ENCODE data around the gene HMCN2.
"Not testable (repeated sequence)": the region's sequence is repeated elsewhere in the genome, so short reads cannot be mapped to it uniquely, and the experiment has no call there.

The HMCN2 gene

DNA sequence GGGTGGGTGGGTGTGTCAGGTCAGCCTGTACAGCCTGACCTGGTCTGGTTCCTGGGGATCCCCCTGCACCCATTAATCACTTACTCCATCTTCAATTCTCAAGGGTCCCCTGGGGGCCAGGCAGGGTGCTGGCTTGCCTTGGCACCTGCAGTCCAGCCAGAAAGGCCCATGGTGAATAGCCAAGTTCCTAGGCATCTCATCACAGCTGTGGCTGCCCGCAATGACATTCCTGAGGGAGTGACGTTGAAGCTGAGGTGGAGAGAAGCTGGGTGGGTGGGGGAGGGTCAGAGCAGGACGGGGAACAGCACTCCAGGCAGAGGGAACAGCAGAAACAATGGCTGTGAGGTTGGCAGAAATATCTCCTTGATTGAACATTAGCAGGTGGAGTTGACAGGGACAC, 10.6 kb downstream of the HMCN2 start:
- TF ChIP-seq, protein P1, sequence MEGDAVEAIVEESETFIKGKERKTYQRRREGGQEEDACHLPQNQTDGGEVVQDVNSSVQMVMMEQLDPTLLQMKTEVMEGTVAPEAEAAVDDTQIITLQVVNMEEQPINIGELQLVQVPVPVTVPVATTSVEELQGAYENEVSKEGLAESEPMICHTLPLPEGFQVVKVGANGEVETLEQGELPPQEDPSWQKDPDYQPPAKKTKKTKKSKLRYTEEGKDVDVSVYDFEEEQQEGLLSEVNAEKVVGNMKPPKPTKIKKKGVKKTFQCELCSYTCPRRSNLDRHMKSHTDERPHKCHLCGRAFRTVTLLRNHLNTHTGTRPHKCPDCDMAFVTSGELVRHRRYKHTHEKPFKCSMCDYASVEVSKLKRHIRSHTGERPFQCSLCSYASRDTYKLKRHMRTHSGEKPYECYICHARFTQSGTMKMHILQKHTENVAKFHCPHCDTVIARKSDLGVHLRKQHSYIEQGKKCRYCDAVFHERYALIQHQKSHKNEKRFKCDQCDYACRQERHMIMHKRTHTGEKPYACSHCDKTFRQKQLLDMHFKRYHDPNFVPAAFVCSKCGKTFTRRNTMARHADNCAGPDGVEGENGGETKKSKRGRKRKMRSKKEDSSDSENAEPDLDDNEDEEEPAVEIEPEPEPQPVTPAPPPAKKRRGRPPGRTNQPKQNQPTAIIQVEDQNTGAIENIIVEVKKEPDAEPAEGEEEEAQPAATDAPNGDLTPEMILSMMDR (conservative IDR thresholded peaks at IDR 0.05; ENCODE audit: control insufficient read depth, insufficient read depth, low read depth, low read length): no peak
- H3K4me3 ChIP-seq (ENCODE audit: control insufficient read depth, low read depth, low read length): no peak overlapping the region
- peak; percentile 14 for DNase-seq (ENCODE audit: low read depth)

DNA sequence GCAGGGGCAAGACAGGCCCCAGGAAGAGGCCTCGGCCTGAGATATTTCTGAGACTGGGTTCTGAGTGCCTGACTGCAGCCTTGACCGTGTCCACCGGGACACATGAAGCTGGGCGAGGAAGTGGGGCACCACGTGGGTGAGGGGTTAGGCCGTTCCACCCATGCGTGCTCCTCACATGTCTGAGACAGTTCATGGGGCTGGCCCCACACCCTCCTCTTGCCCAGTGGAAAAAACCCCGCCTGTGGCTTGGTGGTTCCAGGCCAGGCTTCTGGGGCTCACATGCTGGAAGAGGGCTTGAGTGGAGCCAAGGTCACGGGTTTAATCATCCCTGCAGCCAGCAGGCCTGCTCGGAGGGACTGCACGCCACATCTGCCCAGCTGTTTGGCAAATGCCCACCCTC, 11.4 kb downstream of the HMCN2 start:
- DNase-seq (ENCODE audit: low read depth): no peak
- H3K4me3 ChIP-seq (ENCODE audit: control insufficient read depth, low read depth, low read length): no peak overlapping the region
- TF ChIP-seq, protein P1 (conservative IDR thresholded peaks at IDR 0.05; ENCODE audit: control insufficient read depth, insufficient read depth, low read depth, low read length): no peak

DNA sequence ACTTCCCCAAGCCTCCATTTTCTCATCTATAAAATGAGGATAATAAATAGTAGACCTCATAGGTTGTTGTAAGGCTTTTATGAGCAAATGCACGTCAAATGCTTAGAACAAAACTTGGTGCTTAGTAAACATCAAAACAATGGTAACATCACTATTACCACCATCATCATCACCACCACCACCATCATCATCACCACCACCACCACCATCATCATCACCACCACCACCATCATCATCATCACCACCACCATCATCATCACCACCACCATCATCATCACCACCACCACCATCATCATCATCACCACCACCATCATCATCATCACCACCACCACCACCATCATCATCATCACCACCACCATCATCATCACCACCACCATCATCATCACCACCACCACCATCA, 12.0 kb downstream of the HMCN2 start:
- H3K4me3 ChIP-seq (ENCODE audit: control insufficient read depth, low read depth, low read length); DNase-seq (ENCODE audit: low read depth): not testable (repeated sequence)

DNA sequence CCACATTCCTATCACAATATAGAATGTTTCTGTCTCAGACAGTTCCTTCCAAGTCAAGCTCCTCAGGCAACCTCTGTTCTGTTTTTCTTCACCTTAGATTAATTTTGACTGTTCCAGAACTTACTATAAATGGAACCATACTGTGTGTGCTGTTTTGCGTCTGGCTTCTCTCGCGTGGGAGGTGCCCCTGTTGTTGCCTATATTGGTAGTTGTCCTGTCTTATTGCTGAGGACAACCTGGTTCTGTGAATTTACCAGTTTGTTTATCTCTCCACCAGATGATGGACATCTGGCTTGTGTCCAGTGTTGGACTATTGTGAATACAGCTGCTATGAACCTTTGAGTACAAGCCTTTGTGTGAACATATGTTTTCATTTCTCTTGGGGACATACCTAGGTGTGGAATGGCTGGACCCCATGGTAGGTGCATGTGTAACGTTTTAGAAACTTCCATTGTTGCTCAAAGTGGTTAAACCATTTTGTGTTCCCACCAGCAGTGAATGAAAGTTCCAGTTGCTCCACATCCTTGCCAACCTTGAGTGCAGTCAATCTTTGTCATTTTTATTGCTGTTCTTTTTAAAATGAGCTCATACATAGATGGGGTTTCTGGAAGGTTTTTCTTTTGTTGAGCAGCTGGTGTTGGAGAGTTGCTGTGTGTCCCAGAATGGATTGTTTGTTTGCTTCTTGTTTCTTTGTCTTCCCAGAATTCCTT, 18.1 kb downstream of the HMCN2 start:
- no peak for DNase-seq (ENCODE audit: low read depth)
- TF ChIP-seq, protein P1 (conservative IDR thresholded peaks at IDR 0.05; ENCODE audit: control insufficient read depth, insufficient read depth, low read depth, low read length): no peak
- H3K4me3 ChIP-seq (ENCODE audit: control insufficient read depth, low read depth, low read length): no peak overlapping the region

DNA sequence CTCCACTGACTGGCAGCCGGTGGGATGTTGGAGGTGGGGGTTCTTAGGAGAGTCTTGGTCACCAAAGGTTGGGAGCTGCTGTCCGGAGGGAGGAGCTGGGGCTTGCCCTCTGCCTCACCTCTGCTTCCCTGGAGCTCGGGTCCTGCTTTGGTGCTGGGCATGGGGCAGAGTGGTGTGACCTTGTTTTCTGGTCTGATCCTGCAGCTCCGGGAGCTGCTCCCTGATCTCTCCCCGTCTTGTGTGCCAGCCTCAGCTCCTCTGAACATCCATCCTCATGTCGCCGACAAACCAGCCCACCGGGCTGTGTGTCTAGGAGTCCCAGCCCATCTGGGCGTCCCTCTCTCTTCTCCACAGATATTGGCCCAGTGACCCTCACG, 18.7 kb downstream of the HMCN2 start:
- DNase-seq (ENCODE audit: low read depth): no peak
- no peak overlapping the region for H3K4me3 ChIP-seq (ENCODE audit: control insufficient read depth, low read depth, low read length)
- TF ChIP-seq, protein P1 (conservative IDR thresholded peaks at IDR 0.05; ENCODE audit: control insufficient read depth, insufficient read depth, low read depth, low read length): no peak

DNA sequence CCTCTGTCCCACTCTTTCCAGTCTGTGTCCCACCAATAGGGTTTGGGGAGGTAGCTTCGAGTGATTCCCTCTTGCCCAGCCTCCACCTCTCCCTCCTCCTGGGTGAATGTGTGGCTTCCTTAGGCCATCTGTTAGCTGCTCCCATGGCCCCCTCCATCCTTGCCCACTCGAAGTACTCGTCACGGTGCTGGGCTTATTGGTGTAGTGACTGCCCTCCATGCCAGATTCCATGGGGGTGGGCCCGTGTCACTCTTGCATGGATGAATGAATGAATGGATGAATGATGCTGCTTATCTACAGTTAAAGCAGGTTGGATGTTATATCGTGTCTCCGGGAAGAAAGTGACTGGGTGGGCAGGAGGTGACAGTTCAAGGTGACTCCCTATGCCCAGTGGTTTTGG, 19.1 kb downstream of the HMCN2 start:
- no peak overlapping the region for H3K4me3 ChIP-seq (ENCODE audit: control insufficient read depth, low read depth, low read length)
- TF ChIP-seq, protein P1 (conservative IDR thresholded peaks at IDR 0.05; ENCODE audit: control insufficient read depth, insufficient read depth, low read depth, low read length): no peak
- no peak for DNase-seq (ENCODE audit: low read depth)

DNA sequence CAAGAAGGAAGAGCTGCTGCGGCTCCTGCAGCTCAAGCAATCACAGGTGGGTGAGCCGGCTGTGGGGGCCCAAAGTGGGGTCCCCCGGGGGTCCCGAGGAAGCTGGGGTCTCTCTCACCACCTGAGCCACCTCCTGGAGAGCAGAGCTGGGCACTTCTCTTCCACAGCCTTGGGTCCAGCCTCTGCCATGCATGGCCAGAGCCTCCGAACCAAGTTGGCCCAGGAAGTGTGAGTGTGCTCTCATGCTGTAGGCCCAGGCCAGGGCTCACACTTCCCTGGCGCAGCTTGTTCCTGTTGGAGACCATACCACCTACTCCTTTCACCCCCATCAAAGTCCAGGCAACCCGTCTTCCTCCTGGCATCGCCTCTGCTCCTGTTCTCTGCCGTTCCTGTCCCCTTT, 19.7 kb downstream of the HMCN2 start:
- TF ChIP-seq, protein P1 (conservative IDR thresholded peaks at IDR 0.05; ENCODE audit: control insufficient read depth, insufficient read depth, low read depth, low read length): no peak

More for the DNA sequence above, 19.7 kb downstream of the HMCN2 start:
- no peak overlapping the region for H3K4me3 ChIP-seq (ENCODE audit: control insufficient read depth, low read depth, low read length)
- no peak for DNase-seq (ENCODE audit: low read depth)

All from fibroblast of mammary gland (primary cell).